ENCODE results near the gene RBP2. TPM values are rescaled to one million over a fixed set of nuclear protein-coding genes. Genes with fewer than 3 reads are reported as not detected.

The RBP2 gene
- total and polyA plus RNA-seq, 2 experiments from 2014 or later = not detected

DNA sequence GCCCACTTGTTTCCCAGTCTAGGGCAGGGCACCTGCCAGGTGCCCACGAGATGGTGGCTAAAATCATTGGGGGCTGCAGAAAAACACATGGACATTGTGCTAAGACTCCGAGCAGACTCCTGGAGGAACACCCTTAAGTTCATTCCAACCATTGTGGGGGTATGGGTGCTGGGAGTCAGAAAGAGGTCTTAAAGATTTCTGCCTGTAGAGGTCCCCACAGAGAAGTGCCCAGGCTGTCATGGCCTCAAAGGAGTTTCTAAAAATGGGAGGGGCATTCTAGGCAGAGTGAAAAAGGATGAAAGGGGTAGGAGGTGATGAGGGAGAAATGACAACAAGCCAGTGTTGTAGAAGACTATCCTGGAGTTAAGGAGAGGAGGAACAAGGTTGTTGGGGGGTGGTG lies 46.1 kb upstream of the RBP2 start:
- H3F3A ChIP-seq (ENCODE audit: insufficient read depth) = no peaks in the 10 kb centered on the region
- H2AFZ ChIP-seq = no peak overlapping the region
- H3K4me2 ChIP-seq (ENCODE audit: unreplicated experiment) = no peak overlapping the region
- no peak for DNase-seq
- H3K9me2 ChIP-seq (ENCODE audit: insufficient read depth) = no peaks in the 10 kb centered on the region
- H3K36me3 ChIP-seq (ENCODE audit: low read depth) = no peaks in the 10 kb centered on the region
- in situ Hi-C loops (cut with MboI) = no loop called here
- H3K27me3 ChIP-seq (replicated peaks; ENCODE audit: insufficient read depth) = no peaks in the 10 kb centered on the region
- no peaks in the 10 kb centered on the region for H3K9me3 ChIP-seq (ENCODE audit: low read depth)
- TF ChIP-seq EZH2phosphoT487 (IDR thresholded peaks at IDR 0.05; ENCODE audit: insufficient read depth, low read depth) (no peak), EZH2 (IDR thresholded peaks at IDR 0.05; ENCODE audit: insufficient read depth, poor library complexity, severe bottlenecking) (no peak)
- H3K4me3 ChIP-seq = no peak overlapping the region
- 10 to 14% methylated on average over 2 of the region's 2 CpGs for whole genome bisulfite sequencing, 2 experiments (ENCODE audit: low coverage in 1 of 2, low lambda C conversion rate in 2 of 2, missing lambda C conversion rate in 2 of 2)
- H3K9ac ChIP-seq = no peak overlapping the region
- H3K4me1 ChIP-seq (ENCODE audit: insufficient read depth) = no peaks in the 10 kb centered on the region
- H3K79me2 ChIP-seq (ENCODE audit: insufficient read depth) = no peaks in the 10 kb centered on the region
- no peak overlapping the region for H3K27ac ChIP-seq
- H4K20me1 ChIP-seq (ENCODE audit: insufficient read depth) = no peaks in the 10 kb centered on the region

GRCh38 chr3:139521816-139522215 lies 45.5 kb upstream of the RBP2 start:
- H2AFZ ChIP-seq = no peak overlapping the region
- no peaks in the 10 kb centered on the region for H3K9me3 ChIP-seq (ENCODE audit: low read depth)
- WGBS, 2 experiments (ENCODE audit: low coverage in 1 of 2, low lambda C conversion rate in 2 of 2, missing lambda C conversion rate in 2 of 2) = 43 to 54% methylated on average over 1 of the region's 1 CpG
- in situ Hi-C loops (cut with MboI) = no loop called here
- no peak overlapping the region for H3K9ac ChIP-seq
- TF ChIP-seq EZH2phosphoT487 (IDR thresholded peaks at IDR 0.05; ENCODE audit: insufficient read depth, low read depth) = no peak
- TF ChIP-seq EZH2 (IDR thresholded peaks at IDR 0.05; ENCODE audit: insufficient read depth, poor library complexity, severe bottlenecking) = no peak
- DNase-seq = no peak
- no peaks in the 10 kb centered on the region for H3K9me2 ChIP-seq (ENCODE audit: insufficient read depth)
- H3K4me2 ChIP-seq (ENCODE audit: unreplicated experiment) = no peak overlapping the region
- H3K79me2 ChIP-seq (ENCODE audit: insufficient read depth) = no peaks in the 10 kb centered on the region
- H3K27ac ChIP-seq = no peak overlapping the region
- no peaks in the 10 kb centered on the region for H4K20me1 ChIP-seq (ENCODE audit: insufficient read depth)
- H3K4me1 ChIP-seq (ENCODE audit: insufficient read depth) = no peaks in the 10 kb centered on the region
- H3K4me3 ChIP-seq = no peak overlapping the region
- no peaks in the 10 kb centered on the region for H3K36me3 ChIP-seq (ENCODE audit: low read depth)
- no peaks in the 10 kb centered on the region for H3F3A ChIP-seq (ENCODE audit: insufficient read depth)
- H3K27me3 ChIP-seq (replicated peaks; ENCODE audit: insufficient read depth) = no peaks in the 10 kb centered on the region

GRCh38 chr3:139521144-139521543 lies 44.8 kb upstream of the RBP2 start:
- H3K4me3 ChIP-seq = no peak overlapping the region
- no peak overlapping the region for H2AFZ ChIP-seq
- H3K27ac ChIP-seq = no peak overlapping the region
- in situ Hi-C loops (cut with MboI) = no loop called here
- no peaks in the 10 kb centered on the region for H3K27me3 ChIP-seq (replicated peaks; ENCODE audit: insufficient read depth)
- H3K4me2 ChIP-seq (ENCODE audit: unreplicated experiment) = no peak overlapping the region
- no peaks in the 10 kb centered on the region for H3K9me3 ChIP-seq (ENCODE audit: low read depth)
- no peaks in the 10 kb centered on the region for H3K79me2 ChIP-seq (ENCODE audit: insufficient read depth)
- no peaks in the 10 kb centered on the region for H3F3A ChIP-seq (ENCODE audit: insufficient read depth)
- no peaks in the 10 kb centered on the region for H3K36me3 ChIP-seq (ENCODE audit: low read depth)
- H4K20me1 ChIP-seq (ENCODE audit: insufficient read depth) = no peaks in the 10 kb centered on the region
- H3K4me1 ChIP-seq (ENCODE audit: insufficient read depth) = no peaks in the 10 kb centered on the region
- 70 to 76% methylated on average over 3 of the region's 3 CpGs for WGBS, 2 experiments (ENCODE audit: low coverage in 1 of 2, low lambda C conversion rate in 2 of 2, missing lambda C conversion rate in 2 of 2)
- no peak for TF ChIP-seq EZH2phosphoT487 (IDR thresholded peaks at IDR 0.05; ENCODE audit: insufficient read depth, low read depth)
- no peak for TF ChIP-seq EZH2 (IDR thresholded peaks at IDR 0.05; ENCODE audit: insufficient read depth, poor library complexity, severe bottlenecking)
- H3K9me2 ChIP-seq (ENCODE audit: insufficient read depth) = no peaks in the 10 kb centered on the region
- DNase-seq = no peak
- H3K9ac ChIP-seq = no peak overlapping the region

DNA sequence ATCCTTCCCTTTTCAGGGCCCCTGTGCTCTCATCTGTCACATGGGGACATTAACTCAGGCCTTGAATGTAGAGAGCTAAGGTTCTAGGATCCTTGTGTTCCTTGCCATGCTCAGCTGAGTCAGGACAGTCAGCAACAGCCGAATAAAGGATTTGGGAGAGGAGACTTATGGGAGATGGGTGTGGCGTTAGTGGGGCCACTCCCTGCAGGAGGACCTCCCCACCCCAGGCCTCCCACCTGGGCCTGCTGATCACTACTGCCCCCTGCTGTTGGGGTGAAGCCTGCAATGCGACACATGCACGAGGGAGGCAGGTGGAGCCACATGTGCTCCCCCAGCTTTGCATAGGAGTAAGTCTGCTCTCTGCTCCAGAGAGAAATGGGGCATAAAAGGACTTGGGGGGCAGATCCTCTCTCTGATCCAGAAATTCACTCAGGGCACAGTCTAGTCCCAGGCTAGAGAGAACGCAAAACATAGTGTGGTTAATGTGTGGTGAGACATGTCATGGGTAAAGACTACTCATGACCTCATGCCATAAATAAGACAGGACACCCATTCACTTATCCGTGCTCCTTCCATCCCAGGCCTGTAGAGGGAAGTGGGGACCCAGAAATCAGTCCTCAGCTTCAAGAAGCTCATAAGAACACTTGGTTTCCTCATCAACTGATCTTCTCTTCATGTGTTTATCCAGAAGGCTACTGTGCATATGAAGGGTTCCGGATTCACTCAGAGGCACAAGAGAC lies 43.9 kb upstream of the RBP2 start:
- H4K20me1 ChIP-seq (ENCODE audit: insufficient read depth) = no peaks in the 10 kb centered on the region
- H3K9ac ChIP-seq = no peak overlapping the region
- DNase-seq = no peak

More for the DNA sequence above, 43.9 kb upstream of the RBP2 start:
- WGBS, 2 experiments (ENCODE audit: low coverage in 1 of 2, low lambda C conversion rate in 2 of 2, missing lambda C conversion rate in 2 of 2) = 70 to 75% methylated on average over 7 of the region's 7 CpGs
- Histone ChIP-seq H3K9me2 (ENCODE audit: insufficient read depth) (no peaks in the 10 kb centered on the region), H3K27me3 (replicated peaks; ENCODE audit: insufficient read depth) (no peaks in the 10 kb centered on the region), H3K36me3 (ENCODE audit: low read depth) (no peaks in the 10 kb centered on the region), H3K27ac (no peak overlapping the region), H3K4me1 (ENCODE audit: insufficient read depth) (no peaks in the 10 kb centered on the region), H3K4me2 (ENCODE audit: unreplicated experiment) (no peak overlapping the region), H2AFZ (no peak overlapping the region), H3K4me3 (no peak overlapping the region), H3K9me3 (ENCODE audit: low read depth) (no peaks in the 10 kb centered on the region), H3K79me2 (ENCODE audit: insufficient read depth) (no peaks in the 10 kb centered on the region), H3F3A (ENCODE audit: insufficient read depth) (no peaks in the 10 kb centered on the region)
- in situ Hi-C loops (cut with MboI) = no loop called here
- TF ChIP-seq EZH2 (IDR thresholded peaks at IDR 0.05; ENCODE audit: insufficient read depth, poor library complexity, severe bottlenecking) (no peak), EZH2phosphoT487 (IDR thresholded peaks at IDR 0.05; ENCODE audit: insufficient read depth, low read depth) (no peak)
